ENCODE data around the gene NTRK2.
A peak's percentile ranks its signal among the peaks of the same experiment; 100 is the strongest.

NTRK2 gene

DNA sequence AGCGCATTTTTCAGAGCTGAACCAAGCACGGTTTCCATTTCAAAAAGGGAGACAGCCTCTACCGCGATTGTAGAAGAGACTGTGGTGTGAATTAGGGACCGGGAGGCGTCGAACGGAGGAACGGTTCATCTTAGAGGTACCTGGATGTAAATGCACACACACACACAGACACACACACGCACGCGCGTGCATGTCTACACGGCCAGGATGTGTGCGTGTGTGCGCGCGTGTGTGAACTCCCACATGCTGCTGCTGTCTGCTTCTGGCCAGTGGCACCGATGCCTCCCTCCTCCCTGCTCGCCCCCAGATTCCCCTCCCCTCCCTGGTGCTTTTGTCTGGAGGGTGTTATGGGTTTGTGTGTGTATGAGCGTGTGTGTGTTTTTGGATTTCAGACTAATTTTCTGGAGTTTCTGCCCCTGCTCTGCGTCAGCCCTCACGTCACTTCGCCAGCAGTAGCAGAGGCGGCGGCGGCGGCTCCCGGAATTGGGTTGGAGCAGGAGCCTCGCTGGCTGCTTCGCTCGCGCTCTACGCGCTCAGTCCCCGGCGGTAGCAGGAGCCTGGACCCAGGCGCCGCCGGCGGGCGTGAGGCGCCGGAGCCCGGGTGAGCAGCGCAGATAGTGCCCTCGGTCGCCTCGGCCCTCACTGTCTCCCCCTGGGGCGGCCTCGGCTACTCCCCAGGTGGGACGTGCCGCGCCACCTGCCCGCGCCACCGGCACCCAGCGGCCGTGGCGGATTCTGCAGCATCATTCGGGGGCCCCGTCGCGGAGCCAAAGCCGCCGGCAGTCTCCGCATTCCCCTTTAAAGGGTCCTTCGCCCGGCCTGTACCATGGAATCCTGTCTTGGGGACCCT is at the start of gene NTRK2:
Gene NTRK2, plus strand, starts transcription at position 442 of the 850 bp plus-strand sequence. CDS start 1,020 bp downstream, outside the sequence.
- no peak for DNase-seq (ENCODE audit: low read depth in 2 of 2)

DNA sequence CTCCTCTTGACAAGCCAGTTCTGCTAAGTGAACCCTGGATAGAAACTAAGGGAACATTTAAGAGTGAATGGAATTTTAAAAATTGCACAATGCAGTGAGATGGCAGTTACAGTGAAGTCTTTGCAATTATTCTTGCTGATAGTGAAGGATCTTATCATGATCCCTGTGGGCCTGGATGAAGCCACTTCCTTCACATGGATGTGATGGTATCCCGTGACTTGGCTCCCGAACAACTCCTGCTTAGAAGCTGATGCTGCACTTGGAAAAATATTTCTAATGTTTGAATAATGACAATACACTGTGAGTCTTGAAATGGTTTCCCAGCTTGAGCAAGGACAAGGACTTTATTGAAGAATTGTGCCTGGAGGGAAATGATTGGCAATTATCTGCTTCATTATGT is 49.2 kb upstream of the NTRK2 start:
- no peak for DNase-seq (ENCODE audit: low read depth in 2 of 2)

DNA sequence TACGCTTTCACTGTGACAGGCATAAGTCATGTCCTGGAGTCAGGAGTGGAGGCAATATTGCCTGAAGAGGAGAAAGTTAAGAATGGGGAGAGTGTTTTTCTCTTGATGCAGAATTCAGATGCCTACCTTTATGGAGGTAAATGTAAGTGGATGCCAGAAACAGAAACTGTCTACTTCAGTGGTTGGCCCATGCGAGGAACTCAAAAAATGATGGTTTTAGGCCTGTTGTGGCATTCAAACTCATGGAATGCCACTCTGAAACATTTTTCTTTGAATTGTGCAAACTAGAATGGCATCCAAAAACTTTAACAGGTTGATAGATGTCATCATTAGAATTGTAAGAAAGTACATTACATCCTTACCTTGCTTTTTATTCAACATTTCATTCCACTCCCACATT is 47.7 kb upstream of the NTRK2 start:
- no peak for DNase-seq (ENCODE audit: low read depth in 2 of 2)

DNA sequence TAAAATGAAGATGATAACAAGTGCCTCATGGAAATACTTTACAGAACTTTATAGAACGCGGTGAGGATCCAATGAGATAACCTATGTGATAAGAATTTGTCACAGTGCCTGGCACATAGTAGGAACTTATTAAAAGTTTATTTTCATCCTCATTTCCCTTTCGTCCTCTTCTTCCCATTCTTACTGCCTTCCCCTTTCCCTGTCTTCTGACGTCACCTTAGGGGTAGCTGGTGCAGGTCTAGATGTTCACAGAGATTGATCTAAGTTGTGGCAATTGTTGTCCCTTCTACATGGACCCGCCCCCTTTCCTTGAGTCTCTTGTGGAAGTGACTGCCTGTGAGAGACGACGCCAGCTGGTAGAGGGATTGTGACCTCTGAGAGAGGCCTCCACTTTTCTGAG is 46.5 kb upstream of the NTRK2 start:
- DNase-seq (ENCODE audit: low read depth in 2 of 2) = no peak

DNA sequence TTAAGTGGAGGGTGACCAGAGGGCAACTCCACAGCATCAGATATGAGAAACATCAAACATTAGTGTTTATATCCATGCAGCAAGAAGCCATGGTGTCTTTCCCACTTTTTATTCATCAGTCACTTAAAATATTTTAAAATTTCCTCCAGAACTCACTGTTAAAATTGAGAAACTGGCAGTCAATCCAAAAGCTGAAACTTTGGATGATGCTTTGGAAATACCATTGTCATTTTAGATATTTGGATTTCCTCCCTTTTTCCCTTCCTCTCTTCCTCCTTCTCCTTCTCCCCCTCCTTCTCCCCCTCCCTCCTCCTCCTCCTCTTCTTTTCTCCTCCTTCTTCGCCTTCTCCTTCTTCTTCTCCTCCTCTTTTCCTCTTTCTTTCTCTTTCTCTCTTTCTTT is 33.1 kb upstream of the NTRK2 start:
- no peak for DNase-seq (ENCODE audit: low read depth in 2 of 2)

DNA sequence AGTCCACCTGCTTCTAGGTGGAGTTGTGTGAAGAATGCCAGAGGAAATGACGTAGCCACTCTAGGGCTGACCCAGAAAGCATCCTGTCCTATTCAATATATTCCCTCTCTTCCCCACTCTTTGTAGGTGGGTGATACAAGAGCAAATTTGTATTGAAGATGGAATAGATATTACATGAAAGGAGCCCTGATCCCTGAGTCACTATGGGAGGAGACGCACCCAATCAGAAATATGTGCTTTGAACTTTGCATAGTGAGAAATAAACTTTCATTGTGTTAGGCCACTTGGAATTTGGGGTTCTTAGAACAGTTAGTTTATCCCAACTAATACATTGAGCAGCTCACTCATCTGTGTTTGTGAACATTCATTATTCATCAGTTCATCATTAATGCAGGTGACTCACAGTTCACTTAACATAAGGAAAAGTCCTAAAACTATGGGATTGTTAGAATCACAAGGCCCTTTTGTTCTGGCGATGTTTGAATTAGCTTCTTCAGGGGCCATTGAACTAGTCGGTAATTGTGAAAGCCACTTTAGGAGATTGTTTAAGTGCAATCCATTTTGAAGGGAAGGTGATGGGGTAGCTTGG is 26.9 kb upstream of the NTRK2 start:
- no peak for DNase-seq (ENCODE audit: low read depth in 2 of 2)

DNA sequence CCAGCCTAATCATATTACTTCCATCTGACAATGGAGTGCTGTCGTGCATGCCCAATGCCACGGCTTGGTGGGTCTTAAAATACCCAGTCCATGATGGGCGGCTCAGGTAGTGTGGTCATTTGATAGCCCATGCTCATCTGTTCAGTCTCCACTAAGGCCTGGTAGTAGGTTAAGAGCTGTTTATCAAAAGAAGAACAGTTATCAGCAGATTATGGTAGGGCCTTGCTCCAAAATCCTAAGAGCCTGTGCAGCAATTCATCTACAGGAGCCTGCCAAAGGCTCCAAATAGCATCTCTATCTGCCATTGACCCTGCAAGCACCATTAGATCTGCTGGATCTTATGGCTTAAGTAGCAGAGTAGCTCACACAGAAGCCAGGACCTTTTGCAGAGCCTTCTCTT is 21.8 kb upstream of the NTRK2 start:
- no peak for DNase-seq (ENCODE audit: low read depth in 2 of 2)

DNA sequence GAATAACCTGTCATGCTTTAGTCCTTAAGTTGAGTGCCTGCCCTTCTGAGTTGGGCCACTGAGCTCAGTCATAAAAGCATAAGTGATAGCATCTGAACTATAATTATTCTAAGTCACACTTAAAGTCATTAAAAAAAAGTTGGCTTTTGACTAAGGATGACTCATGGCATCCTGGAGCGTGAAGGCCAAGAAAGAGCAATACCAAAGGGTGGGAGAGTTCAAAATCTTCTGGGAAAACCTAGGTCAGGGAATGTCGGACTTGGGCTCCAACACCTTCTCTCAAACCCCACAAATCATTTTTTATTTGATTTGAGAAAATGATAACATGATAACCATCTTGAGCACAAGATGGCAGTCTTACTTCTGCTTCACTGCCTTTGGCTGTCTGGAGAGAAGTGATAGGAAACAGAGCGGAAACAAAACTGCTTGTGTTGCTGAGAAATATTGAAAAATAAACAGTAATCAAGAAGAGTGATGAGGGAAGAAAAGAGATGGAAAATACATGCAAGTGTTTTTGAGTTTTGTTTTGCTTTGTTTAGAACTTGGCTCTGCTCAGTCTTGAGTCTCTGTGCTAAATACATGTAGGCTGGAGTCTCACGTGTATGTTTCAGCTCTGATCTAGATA is 16.9 kb upstream of the NTRK2 start:
- no peak for DNase-seq (ENCODE audit: low read depth in 2 of 2)

DNA sequence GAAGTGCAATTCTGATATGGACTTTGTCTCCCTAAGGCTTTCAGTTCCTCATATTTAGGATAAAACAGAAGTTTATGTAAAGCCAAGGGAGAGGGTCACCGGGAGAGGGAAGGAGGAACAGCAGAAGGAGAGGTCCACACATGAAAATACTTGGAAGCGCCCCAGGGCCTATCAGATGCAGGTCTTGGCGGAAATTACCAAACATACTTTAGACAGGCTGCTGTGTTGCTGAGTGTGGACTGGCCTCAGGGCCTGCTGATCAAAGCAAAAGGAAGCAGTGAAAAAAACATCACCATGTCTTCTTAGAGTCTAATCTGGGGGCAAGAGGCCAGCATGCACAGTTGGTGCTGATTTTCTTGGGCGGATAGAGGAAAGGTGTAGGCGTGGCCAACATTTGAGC is 14.1 kb upstream of the NTRK2 start:
- no peak for DNase-seq (ENCODE audit: low read depth in 2 of 2)

DNA sequence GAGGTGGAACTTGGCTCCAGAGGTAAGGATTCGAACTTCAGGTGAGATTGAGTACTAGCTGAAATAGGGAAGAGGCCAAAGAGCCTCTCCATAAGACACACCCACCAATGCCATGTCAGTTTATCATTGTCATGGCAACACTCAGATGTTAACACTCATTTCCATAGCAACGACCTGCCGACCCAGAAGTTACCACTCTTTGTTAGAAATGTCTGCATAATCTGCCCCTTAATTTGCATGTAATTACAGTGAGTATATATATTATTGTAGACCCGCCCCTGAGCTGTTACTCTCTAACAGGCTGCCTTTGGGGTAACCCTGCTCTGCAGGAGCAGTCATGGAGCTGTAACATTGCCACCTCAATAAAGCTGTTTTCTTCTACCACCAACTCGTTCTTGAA is 10.2 kb upstream of the NTRK2 start:
- no peak for DNase-seq (ENCODE audit: low read depth in 2 of 2)

DNA sequence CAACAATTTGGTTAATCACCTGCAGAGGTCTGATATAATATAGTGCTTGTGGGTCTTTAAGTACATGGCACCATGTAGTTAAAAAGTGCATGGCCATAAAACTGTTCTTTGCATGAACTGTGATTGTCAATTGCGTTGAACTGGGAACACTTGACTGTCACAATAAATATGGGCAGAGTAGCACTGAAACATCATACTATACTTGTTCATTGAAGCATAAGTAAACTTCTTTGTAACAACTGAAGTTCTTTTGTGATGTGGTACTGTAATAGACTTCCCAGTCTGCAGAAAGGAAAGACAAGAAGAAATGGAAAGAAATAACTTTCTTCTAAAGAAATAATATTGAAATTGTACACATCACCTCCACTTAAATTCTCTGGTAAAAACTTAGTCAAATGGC is 9.8 kb upstream of the NTRK2 start:
- no peak for DNase-seq (ENCODE audit: low read depth in 2 of 2)

DNA sequence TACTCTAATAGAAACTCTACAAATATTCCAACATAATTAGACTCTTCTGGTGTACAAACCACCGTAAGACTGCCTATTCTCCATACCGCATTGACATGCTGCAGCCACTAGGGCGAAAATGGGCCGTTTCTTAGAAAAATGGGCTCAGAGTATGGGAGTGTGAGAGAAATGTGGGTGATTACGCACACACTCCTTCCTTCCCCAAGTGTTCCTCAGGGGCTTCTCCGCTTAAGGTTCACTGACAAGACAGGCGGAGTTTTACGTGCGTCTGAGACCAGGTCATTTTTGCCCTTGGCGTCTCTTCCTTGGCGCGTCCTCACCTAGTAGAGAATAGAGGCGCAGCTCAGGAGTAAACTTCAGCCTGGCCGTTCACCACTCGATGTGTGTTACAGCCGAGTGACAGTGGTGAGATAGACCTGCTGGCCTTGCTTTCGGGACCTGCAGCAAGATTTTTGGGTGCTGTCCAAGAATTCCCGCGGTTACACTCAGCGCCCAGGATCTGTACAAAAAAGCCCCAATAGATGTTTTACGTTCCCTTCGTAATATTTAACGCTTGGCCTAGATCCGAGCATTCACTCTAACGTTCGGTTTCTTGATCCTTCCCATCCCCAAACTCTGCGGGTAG is 1.8 kb upstream of the NTRK2 start:
- DNase-seq (ENCODE audit: low read depth in 2 of 2) = no peak

DNA sequence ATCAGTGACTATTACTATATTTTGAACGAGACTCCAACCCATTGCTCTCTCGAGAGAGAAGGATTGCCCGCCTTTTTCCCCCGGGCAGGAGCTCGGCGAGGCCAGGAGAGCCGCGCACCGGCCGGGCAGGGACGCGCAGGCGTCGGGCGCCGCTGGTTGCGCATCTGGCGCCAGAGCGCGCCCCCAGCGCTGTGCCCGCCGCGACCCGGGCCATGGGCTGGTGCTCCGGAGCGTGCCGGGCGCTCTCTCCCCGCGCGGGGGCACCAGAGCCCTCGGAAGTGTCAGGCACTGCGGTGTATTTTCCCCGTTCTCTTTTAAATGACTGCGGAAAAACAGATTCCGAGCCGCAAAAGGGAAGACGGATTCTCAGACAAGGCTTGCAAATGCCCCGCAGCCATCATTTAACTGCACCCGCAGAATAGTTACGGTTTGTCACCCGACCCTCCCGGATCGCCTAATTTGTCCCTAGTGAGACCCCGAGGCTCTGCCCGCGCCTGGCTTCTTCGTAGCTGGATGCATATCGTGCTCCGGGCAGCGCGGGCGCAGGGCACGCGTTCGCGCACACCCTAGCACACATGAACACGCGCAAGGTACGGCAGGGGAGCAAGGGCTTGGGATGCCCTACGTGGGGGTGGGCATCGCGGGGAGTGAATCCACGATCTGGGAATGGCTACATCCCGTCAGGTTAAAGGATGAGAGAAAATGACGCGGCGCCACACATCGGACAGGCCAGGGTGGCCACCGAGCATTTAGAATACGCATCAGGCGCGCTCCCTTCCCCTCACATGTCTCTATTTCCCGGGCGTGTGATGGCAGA is 1.1 kb upstream of the NTRK2 start:
- DNase-seq (ENCODE audit: low read depth in 2 of 2) = peak; percentile 7 to 31

DNA sequence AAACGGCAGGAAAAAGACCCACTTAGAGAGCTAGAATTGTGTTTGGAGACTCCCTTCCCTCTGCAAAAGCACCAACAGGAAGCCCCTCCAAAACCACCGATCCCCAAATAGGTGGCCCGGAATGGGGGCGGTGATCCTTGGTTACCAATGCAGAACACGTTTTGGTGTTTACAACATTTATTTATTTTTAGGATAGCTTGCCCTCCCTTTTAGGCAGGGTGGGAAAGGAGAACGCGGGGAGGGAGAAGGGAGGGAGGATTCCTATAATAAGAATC is 579 bp upstream of the NTRK2 start:
- no peak for DNase-seq (ENCODE audit: low read depth in 2 of 2)

DNA sequence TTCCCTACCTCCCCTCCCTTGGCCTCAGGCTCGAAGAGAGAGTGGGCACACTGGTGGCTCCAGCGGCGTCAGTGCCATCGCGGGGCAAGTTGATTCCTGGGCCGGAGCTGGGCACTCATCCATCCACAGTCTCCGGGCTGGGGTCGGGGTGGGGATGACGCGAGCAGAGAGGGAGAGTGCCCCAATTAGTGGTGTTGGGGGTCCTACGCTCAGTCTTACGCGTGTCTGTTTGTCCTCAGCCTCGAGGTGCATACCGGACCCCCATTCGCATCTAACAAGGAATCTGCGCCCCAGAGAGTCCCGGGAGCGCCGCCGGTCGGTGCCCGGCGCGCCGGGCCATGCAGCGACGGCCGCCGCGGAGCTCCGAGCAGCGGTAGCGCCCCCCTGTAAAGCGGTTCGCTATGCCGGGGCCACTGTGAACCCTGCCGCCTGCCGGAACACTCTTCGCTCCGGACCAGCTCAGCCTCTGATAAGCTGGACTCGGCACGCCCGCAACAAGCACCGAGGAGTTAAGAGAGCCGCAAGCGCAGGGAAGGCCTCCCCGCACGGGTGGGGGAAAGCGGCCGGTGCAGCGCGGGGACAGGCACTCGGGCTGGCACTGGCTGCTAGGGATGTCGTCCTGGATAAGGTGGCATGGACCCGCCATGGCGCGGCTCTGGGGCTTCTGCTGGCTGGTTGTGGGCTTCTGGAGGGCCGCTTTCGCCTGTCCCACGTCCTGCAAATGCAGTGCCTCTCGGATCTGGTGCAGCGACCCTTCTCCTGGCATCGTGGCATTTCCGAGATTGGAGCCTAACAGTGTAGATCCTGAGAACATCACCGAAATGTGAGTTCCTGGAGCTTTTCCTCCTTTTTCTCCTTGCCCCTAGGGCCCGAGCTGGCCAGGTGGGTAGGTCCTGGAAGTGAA is 861 bp downstream of the NTRK2 start:
- DNase-seq (ENCODE audit: low read depth in 2 of 2) = no peak

DNA sequence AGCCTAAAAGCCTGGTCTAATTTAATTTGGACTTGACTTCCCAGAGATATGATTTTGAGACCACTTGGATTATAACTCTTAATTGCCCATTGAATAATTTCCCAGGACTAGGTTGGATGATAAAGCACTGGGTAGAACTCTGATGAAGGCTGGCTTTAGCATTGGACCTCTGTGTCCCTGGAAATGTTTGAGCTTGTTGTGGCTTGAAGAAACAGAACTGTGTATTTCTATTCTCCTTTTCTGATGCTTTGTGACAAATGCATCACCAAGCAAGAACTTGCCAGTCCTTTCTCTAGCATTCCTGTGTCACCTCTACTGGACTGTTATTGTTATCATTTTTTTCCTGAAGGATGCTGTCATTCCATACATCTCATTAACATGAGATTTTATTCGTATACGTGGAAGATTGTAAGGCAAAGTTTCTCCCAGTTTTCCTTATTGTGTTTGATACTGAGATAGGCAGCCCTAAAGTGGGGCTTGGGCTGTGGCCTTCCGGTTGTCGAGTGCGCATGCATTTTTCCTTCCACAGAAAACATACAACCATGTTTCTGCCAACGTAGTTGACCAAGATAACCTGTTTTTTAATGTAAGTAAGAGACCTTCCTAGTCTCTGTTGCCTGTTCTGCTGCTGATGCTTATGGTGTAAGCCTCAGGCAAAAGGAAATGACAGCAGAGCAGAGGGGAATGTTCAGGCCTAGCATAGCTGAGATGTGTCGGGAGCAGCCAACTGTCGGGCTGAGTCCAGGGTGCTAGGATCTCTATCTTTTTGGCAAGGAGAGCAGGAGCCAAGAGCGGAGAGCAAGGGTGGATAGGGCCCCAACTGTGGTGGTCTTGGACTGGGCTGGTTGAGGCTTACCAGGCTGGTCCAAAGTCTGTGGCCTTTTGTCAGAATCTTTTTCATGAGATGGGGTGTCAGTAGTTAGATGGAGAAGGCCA is 2.3 kb downstream of the NTRK2 start:
- DNase-seq (ENCODE audit: low read depth in 2 of 2) = no peak

DNA sequence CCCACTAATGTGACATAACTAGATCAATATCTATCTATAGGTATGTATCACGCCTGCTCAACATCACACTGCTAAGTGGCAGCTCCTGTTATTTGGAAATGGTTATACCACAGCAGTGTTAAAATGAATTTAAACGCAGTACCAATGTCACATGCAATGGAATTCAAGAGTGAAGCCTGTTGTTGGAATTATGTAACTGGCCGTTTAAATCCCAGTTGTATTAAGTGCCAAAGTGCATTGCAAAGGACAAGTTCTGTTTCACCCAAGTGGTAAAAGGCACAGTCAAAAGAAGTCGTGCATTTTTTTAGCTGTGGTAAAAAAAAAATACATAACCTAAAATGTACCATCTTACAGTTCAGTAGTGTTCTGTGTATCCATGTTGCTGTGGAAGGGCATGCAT is 4.3 kb downstream of the NTRK2 start:
- DNase-seq (ENCODE audit: low read depth in 2 of 2) = no peak

DNA sequence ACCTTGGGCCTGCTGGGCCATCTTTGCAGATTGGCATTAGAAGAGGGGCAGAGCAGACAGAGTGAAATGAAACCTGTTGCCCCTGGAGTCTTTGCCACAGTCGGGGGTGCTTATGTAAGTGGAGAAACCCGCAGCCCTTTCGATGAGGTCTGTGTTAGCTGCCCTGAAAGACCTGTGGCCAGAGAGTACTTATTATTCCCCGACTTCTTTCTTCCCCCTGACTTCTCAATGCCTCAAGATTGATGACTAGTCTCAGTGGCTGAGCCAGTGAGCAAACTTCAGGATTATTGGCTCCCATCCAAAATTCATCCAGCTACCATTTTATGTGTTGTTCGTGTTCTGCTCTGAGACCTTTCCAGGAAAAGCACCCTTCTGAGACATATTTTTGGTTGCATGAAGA is 7.6 kb downstream of the NTRK2 start:
- DNase-seq (ENCODE audit: low read depth in 2 of 2) = no peak

DNA sequence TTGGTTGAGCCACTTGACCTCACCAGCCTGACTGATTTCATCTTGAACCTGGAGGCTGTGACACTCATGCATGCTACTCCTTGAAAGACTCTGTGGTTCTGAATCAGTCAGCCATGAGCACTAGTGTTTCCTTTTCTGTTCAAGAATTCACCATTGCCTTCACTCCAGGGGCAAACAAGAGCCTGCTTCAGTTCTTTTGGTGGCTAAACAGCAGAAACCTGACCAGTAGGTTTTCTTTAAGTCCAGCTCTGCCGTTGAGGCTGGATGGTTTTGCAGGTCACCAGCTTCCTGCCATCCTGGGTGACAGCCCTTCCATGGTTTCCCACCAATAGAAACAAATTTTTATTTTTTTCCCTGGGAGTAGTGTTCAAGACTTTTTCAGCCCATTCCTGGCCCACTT is 10.0 kb downstream of the NTRK2 start:
- no peak for DNase-seq (ENCODE audit: low read depth in 2 of 2)
